HepG2 (cell line): ENCODE measurements around the gene OPN3. TPM values are rescaled to one million over a fixed set of nuclear protein-coding genes. Genes with fewer than 3 reads are reported as not detected.

Source experiments
- ATAC-seq: fragments of 200-7000 bp; cut with Tn5 transposase; 3 replicates; pipeline ENCODE4 v1.9.1; 2020; ENCODE audit warnings: mild to moderate bottlenecking, moderate library complexity
- BruUV-seq: library from RNA; stranded (reverse); fragments of 400-500 nt; replicated peaks from 2 replicates; lab custom pipeline; 2021; lab: Mats Ljungman, UMichigan
- CTCF ChIA-PET: fragments of 300-600 bp; formaldehyde crosslinking; extraction: SDS; loops from one replicate; lab custom pipeline; 2021; ENCODE audit warnings: low total read pairs, inconsistent platforms, low intra/inter-chr PET ratio; lab: Yijun Ruan, JAX
- POLR2A ChIA-PET: fragments of 350-600 bp; sonication (Branson Sonifier 250); formaldehyde crosslinking; loops from one replicate; lab custom pipeline; 2020; ENCODE audit warnings: antibody characterized with exemption, inconsistent platforms; lab: Yijun Ruan, JAX
- DNase-seq: peaks from one replicate; pipeline ENCODE4 v3.0.0-alpha.2; 2015; ENCODE audit warnings: low spot score
- FAIRE-seq: peaks from 3 replicates; lab custom pipeline; 2011; peaks lifted over from hg19 to GRCh38; lab: Jason Lieb, UNC
- H2AFZ ChIP-seq: one replicate; pipeline ENCODE4 v1.6.1; 2011; ENCODE audit warnings: low read length, inconsistent platforms
- H3K27ac ChIP-seq: fragments of 300-600 bp; 3 replicates; pipeline ENCODE4 v1.8.0; 2011; ENCODE audit warnings: mixed run types, mild to moderate bottlenecking, mixed read lengths, low read length, inconsistent platforms; ENCODE audit not compliant: insufficient read depth; ENCODE audit errors: extremely low read length
- H3K27me3 ChIP-seq, 2 experiments: fragments of 200-600 bp in 1 of 2; 2 replicates in 1 of 2; 3 replicates in 1 of 2; pipeline versions ENCODE4 v1.6.0 to v1.8.0; 2011; ENCODE audit warnings: low read length in 2 of 2, mild to moderate bottlenecking in 2 of 2, moderate library complexity in 2 of 2, inconsistent platforms in 1 of 2; ENCODE audit not compliant: insufficient read depth in 2 of 2, control insufficient read depth in 1 of 2
- H3K36me3 ChIP-seq, 2 experiments: fragments of 200-600 bp in 1 of 2; replicated peaks in 1 of 2; 2 replicates in 1 of 2; 3 replicates in 1 of 2; pipeline versions ENCODE4 v1.5.1 to v1.8.0; 2011; ENCODE audit warnings: low read length in 2 of 2, inconsistent platforms in 1 of 2; ENCODE audit not compliant: insufficient read depth in 2 of 2, control insufficient read depth in 1 of 2
- H3K4me1 ChIP-seq: 2 replicates; pipeline ENCODE4 v1.5.1; 2012; ENCODE audit warnings: low read length, inconsistent platforms; ENCODE audit not compliant: insufficient read depth
- H3K4me2 ChIP-seq: 2 replicates; pipeline ENCODE4 v1.6.0; 2011; ENCODE audit warnings: low read depth, low read length, inconsistent platforms
- H3K4me3 ChIP-seq, 3 experiments: fragments of 200-600 bp in 1 of 3; sonication (generic), shearing (Covaris generic) in 1 of 3; replicated peaks in 1 of 3; 2 replicates each; pipeline ENCODE4 v1.5.1; 2011 to 2016; ENCODE audit warnings: low read length in 3 of 3, inconsistent platforms in 2 of 3, low read depth in 2 of 3, mild to moderate bottlenecking in 2 of 3, control low read depth in 1 of 3, mixed read lengths in 1 of 3; ENCODE audit not compliant: insufficient read depth in 1 of 3
- H3K79me2 ChIP-seq: one replicate; pipeline ENCODE4 v1.6.1; 2011; ENCODE audit warnings: low read length, inconsistent platforms; ENCODE audit not compliant: insufficient read depth
- H3K9ac ChIP-seq: 2 replicates; pipeline ENCODE4 v1.6.0; 2011; ENCODE audit warnings: mild to moderate bottlenecking, low read depth, low read length, inconsistent platforms; ENCODE audit not compliant: insufficient read depth
- H3K9me3 ChIP-seq: 2 replicates; pipeline ENCODE4 v1.5.1; 2012; ENCODE audit warnings: mild to moderate bottlenecking, low read length
- H4K20me1 ChIP-seq: 2 replicates; pipeline ENCODE4 v1.6.0; 2011; ENCODE audit warnings: inconsistent platforms, mild to moderate bottlenecking, low read length, moderate library complexity; ENCODE audit not compliant: insufficient read depth
- ATAD3A ChIP-seq: sonication (generic); formaldehyde crosslinking; IDR thresholded peaks from 2 replicates; pipeline ENCODE4 v1.4.0; 2020; ENCODE audit warnings: missing genetic modification reagents
- KDM3A ChIP-seq: IDR thresholded peaks from 2 replicates; pipeline ENCODE4 v1.6.1; 2018; ENCODE audit warnings: low read depth, missing compliant biosample characterization
- KLF13 ChIP-seq: sonication (generic); formaldehyde crosslinking; IDR thresholded peaks from 2 replicates; pipeline ENCODE4 v1.4.0; 2020; ENCODE audit warnings: mild to moderate bottlenecking, missing genetic modification reagents
- MED1 ChIP-seq: sonication (generic); formaldehyde crosslinking; IDR thresholded peaks from 2 replicates; pipeline ENCODE4 v1.4.0; 2020; ENCODE audit warnings: missing genetic modification reagents
- MXD4 ChIP-seq: IDR thresholded peaks from 2 replicates; pipeline ENCODE4 v1.6.1; 2016; ENCODE audit warnings: mild to moderate bottlenecking, missing biosample characterization, missing genetic modification reagents
- PAWR ChIP-seq: sonication (generic); formaldehyde crosslinking; IDR thresholded peaks from 2 replicates; pipeline ENCODE4 v1.4.0; 2020; ENCODE audit warnings: missing genetic modification reagents, mild to moderate bottlenecking, borderline replicate concordance
- ZKSCAN8 ChIP-seq: IDR thresholded peaks from 2 replicates; pipeline ENCODE4 v1.6.1; 2016; ENCODE audit warnings: borderline replicate concordance, missing genetic modification reagents, missing compliant biosample characterization
- ZNF20 ChIP-seq: sonication (generic); formaldehyde crosslinking; IDR thresholded peaks from 2 replicates; pipeline ENCODE4 v1.4.0; 2020; ENCODE audit warnings: mild to moderate bottlenecking, moderate library complexity, missing genetic modification reagents
- ZNF235 ChIP-seq: sonication (generic); formaldehyde crosslinking; IDR thresholded peaks from 2 replicates; pipeline ENCODE4 v1.8.1; 2023; ENCODE audit warnings: mild to moderate bottlenecking, missing genetic modification reagents, borderline replicate concordance
- ZNF570 ChIP-seq: sonication (generic); formaldehyde crosslinking; IDR thresholded peaks from 2 replicates; pipeline ENCODE4 v1.4.0; 2020; ENCODE audit warnings: mild to moderate bottlenecking, missing genetic modification reagents, borderline replicate concordance
- ZNF652 ChIP-seq: IDR thresholded peaks from 2 replicates; pipeline ENCODE4 v1.6.1; 2016; ENCODE audit warnings: low read depth, borderline replicate concordance
- ZNF670 ChIP-seq: sonication (generic); formaldehyde crosslinking; IDR thresholded peaks from 2 replicates; pipeline ENCODE4 v1.8.0; 2022; ENCODE audit warnings: mild to moderate bottlenecking, missing genetic modification reagents, borderline replicate concordance
- WGBS: methylation state at CpG from one replicate; pipeline ENCODE4 v1.1.6; 2017; ENCODE audit warnings: low lambda C conversion rate; 5-methylcytosine and 5-hydroxymethylcytosine counted together
- in situ Hi-C: cut with HindIII; loops from 2 replicates; pipeline ENCODE4 v1.10.0; 2017; ENCODE audit warnings: low pct_unique_long_range_greater_than_20kb; ENCODE audit not compliant: extremely low pct_ligation_motif_present
- intact Hi-C: fragments of 100-400 bp; cut with micrococcal nuclease; formaldehyde crosslinking; loops from one replicate; pipeline ENCODE4 v1.10.0; 2022; ENCODE audit not compliant: unreplicated experiment
- polyA plus RNA-seq, 8 experiments: library from polyadenylated mRNA; depleted of rRNA in 3 of 8; stranded (reverse) in 7 of 8; unstranded in 1 of 8; fragments of >200 nt; fragmentation: Illumina TruSeq in 4 of 8; extraction: Trizol in 4 of 8; gene quantifications; 2 replicates each; pipeline versions ENCODE4 v1.2.1 to v1.2.3, GENCODE V29; 2011 to 2016; ENCODE audit warnings: low read depth in 4 of 8, missing spikeins in 1 of 8, mixed read lengths in 1 of 8; ENCODE audit not compliant: insufficient read depth in 1 of 8
- total RNA-seq, 5 experiments: library from RNA; depleted of rRNA; stranded (reverse); fragments of >200 nt; fragmentation: Illumina TruSeq; extraction: Trizol; gene quantifications; 2 replicates each; pipeline ENCODE4 v1.2.3, GENCODE V29; 2016; ENCODE audit warnings: low read depth in 1 of 5
- TF ChIP-seq, protein P1 (sequence below): sonication (generic); formaldehyde crosslinking; conservative IDR thresholded peaks from 2 replicates; pipeline ENCODE4 v1.8.0; 2022; ENCODE audit warnings: low read depth, missing genetic modification reagents
- TF ChIP-seq, protein P2 (sequence below): IDR thresholded peaks from 2 replicates; pipeline ENCODE4 v1.6.1; 2016; ENCODE audit warnings: low read depth

OPN3 gene
- total and polyA plus RNA-seq, 2 of the 13 experiments (the other 11 are each of a cell fraction or from before 2014, with no cell fraction given) = 17.4 to 23.0 TPM

DNA sequence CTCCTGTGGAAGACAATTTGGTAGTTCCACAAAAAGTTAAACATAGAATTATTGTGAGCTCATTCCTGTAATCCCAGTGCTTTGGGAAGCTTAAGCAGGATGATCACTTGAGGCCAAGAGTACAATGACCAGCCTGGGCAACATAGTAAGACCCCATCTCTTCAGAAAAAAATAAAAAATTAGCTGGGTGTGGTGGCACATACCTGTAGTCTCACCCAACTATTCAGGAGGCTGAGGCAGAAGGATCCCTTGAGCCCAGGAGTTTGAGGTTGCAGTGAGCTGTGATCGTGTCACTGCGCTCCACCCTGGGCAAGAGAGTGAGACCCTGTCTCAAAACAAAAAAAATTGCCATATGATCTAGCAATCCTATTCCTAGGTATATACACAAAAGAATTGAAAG lies 4.1 kb upstream of the OPN3 start:
- no peak overlapping the region for H3K27ac ChIP-seq
- H3K9ac ChIP-seq = no peak overlapping the region
- H3K27me3 ChIP-seq = no peaks in the 10 kb centered on the region; a peak in 1 of 5 replicates
- WGBS = 96% methylated on average over 2 of the region's 2 CpGs
- no peak overlapping the region for H2AFZ ChIP-seq
- TF ChIP-seq ZNF570 (no peak), KDM3A (no peak), ZKSCAN8 (no peak), ZNF652 (CRISPR knock-in tag) (no peak), MXD4 (CRISPR knock-in tag) (no peak), KLF13 (CRISPR knock-in tag) (no peak), MED1 (CRISPR knock-in tag) (no peak), PAWR (CRISPR knock-in tag) (no peak), ZNF235 (no peak), ZNF20 (no peak), ATAD3A (CRISPR knock-in tag) (no peak), ZNF670 (CRISPR knock-in tag) (no peak)
- TF ChIP-seq, protein P1, sequence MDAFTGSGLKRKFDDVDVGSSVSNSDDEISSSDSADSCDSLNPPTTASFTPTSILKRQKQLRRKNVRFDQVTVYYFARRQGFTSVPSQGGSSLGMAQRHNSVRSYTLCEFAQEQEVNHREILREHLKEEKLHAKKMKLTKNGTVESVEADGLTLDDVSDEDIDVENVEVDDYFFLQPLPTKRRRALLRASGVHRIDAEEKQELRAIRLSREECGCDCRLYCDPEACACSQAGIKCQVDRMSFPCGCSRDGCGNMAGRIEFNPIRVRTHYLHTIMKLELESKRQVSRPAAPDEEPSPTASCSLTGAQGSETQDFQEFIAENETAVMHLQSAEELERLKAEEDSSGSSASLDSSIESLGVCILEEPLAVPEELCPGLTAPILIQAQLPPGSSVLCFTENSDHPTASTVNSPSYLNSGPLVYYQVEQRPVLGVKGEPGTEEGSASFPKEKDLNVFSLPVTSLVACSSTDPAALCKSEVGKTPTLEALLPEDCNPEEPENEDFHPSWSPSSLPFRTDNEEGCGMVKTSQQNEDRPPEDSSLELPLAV (CRISPR knock-in tag) = no peak
- TF ChIP-seq, protein P2, sequence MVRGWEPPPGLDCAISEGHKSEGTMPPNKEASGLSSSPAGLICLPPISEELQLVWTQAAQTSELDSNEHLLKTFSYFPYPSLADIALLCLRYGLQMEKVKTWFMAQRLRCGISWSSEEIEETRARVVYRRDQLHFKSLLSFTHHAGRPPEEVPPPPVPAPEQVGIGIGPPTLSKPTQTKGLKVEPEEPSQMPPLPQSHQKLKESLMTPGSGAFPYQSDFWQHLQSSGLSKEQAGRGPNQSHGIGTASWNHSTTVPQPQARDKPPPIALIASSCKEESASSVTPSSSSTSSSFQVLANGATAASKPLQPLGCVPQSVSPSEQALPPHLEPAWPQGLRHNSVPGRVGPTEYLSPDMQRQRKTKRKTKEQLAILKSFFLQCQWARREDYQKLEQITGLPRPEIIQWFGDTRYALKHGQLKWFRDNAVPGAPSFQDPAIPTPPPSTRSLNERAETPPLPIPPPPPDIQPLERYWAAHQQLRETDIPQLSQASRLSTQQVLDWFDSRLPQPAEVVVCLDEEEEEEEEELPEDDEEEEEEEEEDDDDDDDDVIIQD = no peak
- no peak for DNase-seq
- no peaks in the 10 kb centered on the region for H4K20me1 ChIP-seq
- in situ Hi-C loops (no loop called here), intact Hi-C loops (no loop called here)
- POLR2A ChIA-PET = no interaction called here
- no peak overlapping the region for H3K4me2 ChIP-seq
- no peak overlapping the region for H3K4me3 ChIP-seq
- BruUV-seq = no TSS peak
- H3K9me3 ChIP-seq = no peaks in the 10 kb centered on the region
- CTCF ChIA-PET = no interaction called here
- FAIRE-seq = no peak
- peaks cover 2% of the 10 kb centered on the region for H3K79me2 ChIP-seq
- no peak for ATAC-seq
- peaks cover 26% of the 10 kb centered on the region for H3K4me1 ChIP-seq
- no peaks in the 10 kb centered on the region for H3K36me3 ChIP-seq
